ENCODE data around the gene GRIN2D.

The GRIN2D gene

DNA sequence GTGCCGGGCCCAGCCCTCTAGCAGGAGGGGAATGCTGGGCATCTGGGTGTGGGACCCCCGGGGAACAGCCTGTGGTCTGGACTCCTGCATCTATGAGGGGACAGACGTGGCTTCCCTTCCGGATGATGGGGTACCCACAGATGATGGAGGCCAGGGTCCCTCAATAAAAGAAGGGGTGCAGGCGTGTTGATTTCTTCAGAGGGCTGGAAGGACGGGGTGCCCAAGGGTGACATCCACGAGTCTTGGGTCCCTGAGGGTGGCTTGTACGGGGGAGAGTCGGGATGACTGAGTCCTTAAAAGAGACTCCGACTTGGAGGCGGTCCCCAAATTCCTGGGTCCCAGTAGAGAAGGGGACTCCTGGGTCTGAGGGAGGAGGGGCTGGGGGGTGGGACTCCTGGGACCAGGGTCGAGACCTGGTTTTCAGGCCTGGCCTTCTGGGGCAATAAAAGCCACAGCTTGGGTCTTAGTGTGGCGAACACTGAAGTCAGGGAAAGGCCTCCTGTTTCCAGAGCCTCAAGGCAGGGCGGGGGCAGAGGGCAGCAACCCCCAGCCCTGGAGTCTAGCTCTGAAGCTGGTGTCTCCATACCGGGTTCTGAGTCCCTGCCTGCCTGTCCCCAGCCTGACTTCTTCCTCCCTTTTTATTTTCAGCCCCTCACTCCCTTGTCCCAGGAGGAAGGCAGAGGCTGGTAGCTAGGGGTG lies 459 bp upstream of the GRIN2D start:
- H3K27ac ChIP-seq: no peak overlapping the region
- no peak overlapping the region for H3K9ac ChIP-seq
- H4K20me1 ChIP-seq (ENCODE audit: insufficient read depth): no peaks in the 10 kb centered on the region
- H3K79me2 ChIP-seq (ENCODE audit: insufficient read depth, low read depth): peaks cover 29% of the 10 kb centered on the region
- H3K27me3 ChIP-seq (ENCODE audit: insufficient read depth, low read depth): peaks cover 30% of the 10 kb centered on the region
- no peak overlapping the region for H3K4me2 ChIP-seq
- peaks cover 44% of the 10 kb centered on the region for H3K4me1 ChIP-seq (ENCODE audit: low read depth, poor library complexity, severe bottlenecking)
- no peak overlapping the region for H2AFZ ChIP-seq (ENCODE audit: low read depth)
- no peak overlapping the region for H3K4me3 ChIP-seq (IDR thresholded peaks at IDR 0.05; ENCODE audit: insufficient read depth, low read depth, low read length)
- peaks cover 6% of the 10 kb centered on the region; the same call in 1 of the 2 replicates for H3K36me3 ChIP-seq (ENCODE audit: insufficient read depth)
- TF ChIP-seq, protein P1, sequence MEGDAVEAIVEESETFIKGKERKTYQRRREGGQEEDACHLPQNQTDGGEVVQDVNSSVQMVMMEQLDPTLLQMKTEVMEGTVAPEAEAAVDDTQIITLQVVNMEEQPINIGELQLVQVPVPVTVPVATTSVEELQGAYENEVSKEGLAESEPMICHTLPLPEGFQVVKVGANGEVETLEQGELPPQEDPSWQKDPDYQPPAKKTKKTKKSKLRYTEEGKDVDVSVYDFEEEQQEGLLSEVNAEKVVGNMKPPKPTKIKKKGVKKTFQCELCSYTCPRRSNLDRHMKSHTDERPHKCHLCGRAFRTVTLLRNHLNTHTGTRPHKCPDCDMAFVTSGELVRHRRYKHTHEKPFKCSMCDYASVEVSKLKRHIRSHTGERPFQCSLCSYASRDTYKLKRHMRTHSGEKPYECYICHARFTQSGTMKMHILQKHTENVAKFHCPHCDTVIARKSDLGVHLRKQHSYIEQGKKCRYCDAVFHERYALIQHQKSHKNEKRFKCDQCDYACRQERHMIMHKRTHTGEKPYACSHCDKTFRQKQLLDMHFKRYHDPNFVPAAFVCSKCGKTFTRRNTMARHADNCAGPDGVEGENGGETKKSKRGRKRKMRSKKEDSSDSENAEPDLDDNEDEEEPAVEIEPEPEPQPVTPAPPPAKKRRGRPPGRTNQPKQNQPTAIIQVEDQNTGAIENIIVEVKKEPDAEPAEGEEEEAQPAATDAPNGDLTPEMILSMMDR (conservative IDR thresholded peaks at IDR 0.05; ENCODE audit: low read depth, low read length): no peak

DNA sequence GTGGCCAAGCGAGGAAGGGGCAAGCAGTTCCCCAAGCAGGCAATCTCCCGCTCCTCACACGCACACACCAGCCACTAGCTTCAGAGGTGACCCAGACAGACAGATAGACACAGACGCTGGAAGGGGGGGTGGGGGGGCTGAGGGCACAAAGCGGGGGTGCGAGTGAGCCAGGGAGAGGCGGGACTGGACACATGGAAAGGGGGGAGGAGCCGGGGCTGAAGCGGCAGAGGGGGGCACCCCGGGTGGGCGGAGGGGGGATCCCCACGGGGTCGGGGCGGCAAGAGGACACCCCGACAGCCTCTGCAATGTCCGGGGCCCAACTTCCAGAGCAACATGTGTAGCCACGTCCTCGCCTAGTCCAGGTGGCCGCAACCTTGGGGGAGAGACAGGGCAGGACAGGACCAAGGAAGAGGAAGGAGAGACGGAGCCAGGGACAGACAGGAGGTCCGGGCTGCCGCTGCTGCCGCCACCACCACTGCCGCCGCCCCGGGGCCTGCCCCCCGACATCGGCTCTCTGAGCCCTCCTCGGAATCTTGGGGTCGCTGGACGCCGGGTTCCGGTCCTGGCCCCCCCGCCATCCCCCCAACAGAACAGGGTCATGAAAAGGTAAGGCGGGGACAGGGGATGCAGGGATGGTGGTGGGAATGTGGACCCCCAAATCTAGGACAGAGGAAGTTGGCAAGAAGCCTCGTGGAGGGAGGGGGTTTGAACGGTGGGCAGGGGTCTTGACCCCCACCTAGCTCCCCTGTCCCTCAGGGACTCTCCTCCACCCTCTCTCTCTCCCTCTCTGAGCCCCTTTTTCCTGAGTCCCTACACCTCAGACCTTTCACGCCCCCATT lies 1.1 kb downstream of the GRIN2D start:
- TF ChIP-seq, protein P1 (conservative IDR thresholded peaks at IDR 0.05; ENCODE audit: low read depth, low read length): no peak
- no peaks in the 10 kb centered on the region for H4K20me1 ChIP-seq (ENCODE audit: insufficient read depth)
- H3K27ac ChIP-seq: no peak overlapping the region
- no peak overlapping the region for H3K4me2 ChIP-seq
- no peak overlapping the region for H2AFZ ChIP-seq (ENCODE audit: low read depth)
- H3K79me2 ChIP-seq (ENCODE audit: insufficient read depth, low read depth): peaks cover 15% of the 10 kb centered on the region
- peaks cover 30% of the 10 kb centered on the region for H3K27me3 ChIP-seq (ENCODE audit: insufficient read depth, low read depth)
- H3K9ac ChIP-seq: no peak overlapping the region
- no peaks in the 10 kb centered on the region for H3K36me3 ChIP-seq (ENCODE audit: insufficient read depth)
- no peak overlapping the region for H3K4me3 ChIP-seq (IDR thresholded peaks at IDR 0.05; ENCODE audit: insufficient read depth, low read depth, low read length)
- peaks cover 37% of the 10 kb centered on the region for H3K4me1 ChIP-seq (ENCODE audit: low read depth, poor library complexity, severe bottlenecking)

DNA sequence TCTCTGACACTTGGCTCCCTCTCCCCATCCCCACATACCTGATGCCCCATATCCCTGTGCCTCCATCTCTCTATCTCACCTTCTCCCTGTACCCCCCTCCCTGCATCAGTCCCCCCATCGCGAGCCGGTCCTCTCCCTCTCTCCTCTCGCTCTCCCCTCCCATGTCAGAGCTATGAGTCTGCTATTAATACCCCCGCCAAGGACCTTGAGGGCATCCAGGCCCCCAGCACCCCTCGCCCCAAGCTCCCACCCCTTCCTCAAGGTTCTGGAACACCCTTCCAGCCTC lies 1.6 kb downstream of the GRIN2D start:
- H3K4me2 ChIP-seq: no peak overlapping the region
- TF ChIP-seq, protein P1 (conservative IDR thresholded peaks at IDR 0.05; ENCODE audit: low read depth, low read length): no peak
- no peak overlapping the region for H2AFZ ChIP-seq (ENCODE audit: low read depth)
- H3K27ac ChIP-seq: no peak overlapping the region
- H3K36me3 ChIP-seq (ENCODE audit: insufficient read depth): no peaks in the 10 kb centered on the region
- peaks cover 12% of the 10 kb centered on the region for H3K79me2 ChIP-seq (ENCODE audit: insufficient read depth, low read depth)
- no peak overlapping the region for H3K4me3 ChIP-seq (IDR thresholded peaks at IDR 0.05; ENCODE audit: insufficient read depth, low read depth, low read length)
- H3K4me1 ChIP-seq (ENCODE audit: low read depth, poor library complexity, severe bottlenecking): peaks cover 42% of the 10 kb centered on the region
- no peaks in the 10 kb centered on the region for H4K20me1 ChIP-seq (ENCODE audit: insufficient read depth)
- H3K27me3 ChIP-seq (ENCODE audit: insufficient read depth, low read depth): peaks cover 30% of the 10 kb centered on the region
- no peak overlapping the region for H3K9ac ChIP-seq

DNA sequence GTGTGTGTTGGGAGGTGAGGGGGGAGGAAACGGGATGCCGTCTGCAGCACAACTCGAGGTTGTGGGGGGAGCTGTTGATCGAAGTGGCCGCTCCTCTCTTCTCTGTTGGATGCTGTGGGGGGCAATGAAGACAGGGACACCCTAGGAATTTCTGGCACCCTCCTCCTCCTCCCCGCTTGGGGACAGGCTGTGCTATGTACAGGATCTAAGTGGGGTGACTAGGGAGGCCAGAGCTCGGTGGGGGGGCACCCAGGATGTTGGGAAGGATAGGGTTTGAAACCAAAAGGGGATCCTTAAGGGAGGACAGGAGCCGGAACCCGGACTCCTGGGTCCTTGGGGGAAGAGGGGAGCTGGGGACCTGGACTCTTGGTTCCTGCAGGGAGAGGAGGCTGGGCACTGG lies 2.0 kb downstream of the GRIN2D start:
- Histone ChIP-seq H3K36me3 (ENCODE audit: insufficient read depth) (no peaks in the 10 kb centered on the region), H3K27me3 (ENCODE audit: insufficient read depth, low read depth) (peaks cover 30% of the 10 kb centered on the region)

More for the DNA sequence above, 2.0 kb downstream of the GRIN2D start:
- no peak overlapping the region for H3K27ac ChIP-seq
- H3K4me2 ChIP-seq: no peak overlapping the region
- no peaks in the 10 kb centered on the region for H4K20me1 ChIP-seq (ENCODE audit: insufficient read depth)
- no peak overlapping the region for H2AFZ ChIP-seq (ENCODE audit: low read depth)
- H3K79me2 ChIP-seq (ENCODE audit: insufficient read depth, low read depth): peaks cover 8% of the 10 kb centered on the region
- H3K4me1 ChIP-seq (ENCODE audit: low read depth, poor library complexity, severe bottlenecking): peaks cover 46% of the 10 kb centered on the region
- H3K9ac ChIP-seq: no peak overlapping the region
- no peak overlapping the region for H3K4me3 ChIP-seq (IDR thresholded peaks at IDR 0.05; ENCODE audit: insufficient read depth, low read depth, low read length)
- TF ChIP-seq, protein P1 (conservative IDR thresholded peaks at IDR 0.05; ENCODE audit: low read depth, low read length): no peak
